ENCODE data around the gene PCED1B. TPM values are rescaled to one million over a fixed set of nuclear protein-coding genes. Genes with fewer than 3 reads are reported as not detected.

Gene PCED1B
- polyA plus RNA-seq, 1 donor (not counting 4 experiments of a cell fraction or from before 2014, with no cell fraction given) = 3.2 TPM

DNA sequence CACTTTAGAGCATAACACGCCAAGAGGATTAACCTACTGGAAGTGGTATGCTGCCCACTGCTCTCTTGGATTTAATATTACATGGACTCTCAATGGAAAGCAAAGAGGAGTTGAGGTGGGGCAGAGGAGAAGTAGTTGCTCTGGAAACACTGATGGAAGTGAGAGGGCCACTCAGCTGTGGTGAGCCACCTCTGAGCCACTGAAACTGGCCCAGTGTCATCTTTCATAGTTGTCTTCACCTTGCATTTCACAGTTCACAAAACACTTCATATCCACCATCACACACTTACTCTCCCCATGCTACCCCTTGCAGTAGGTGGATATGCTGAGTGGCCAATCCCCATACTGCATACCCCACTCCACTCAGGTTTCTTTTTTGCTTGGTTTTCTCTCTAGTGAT lies 12.2 kb upstream of the PCED1B start:
- DNase-seq (ENCODE audit: low read depth, low spot score) (no peak), FAIRE-seq (no peak)
- H3K4me2 ChIP-seq (ENCODE audit: control insufficient read depth, extremely low read depth, insufficient read depth, low read depth, low read length) = no peak overlapping the region
- no peaks in the 10 kb centered on the region for H3K79me2 ChIP-seq (ENCODE audit: control insufficient read depth, insufficient read depth, low read length)
- H3K36me3 ChIP-seq (ENCODE audit: control insufficient read depth in 2 of 2, extremely low read depth in 1 of 2, insufficient read depth in 2 of 2, low read length in 2 of 2) = no peaks in the 10 kb centered on the region
- no peaks in the 10 kb centered on the region for H3K9me3 ChIP-seq (ENCODE audit: control insufficient read depth, low read depth, low read length)
- H3K27me3 ChIP-seq (ENCODE audit: control insufficient read depth, extremely low read depth, insufficient read depth, low read length) = no peaks in the 10 kb centered on the region
- H3K9ac ChIP-seq (ENCODE audit: control insufficient read depth, extremely low read depth, insufficient read depth, low read length) = no peak overlapping the region
- no peak overlapping the region for H3K4me3 ChIP-seq (ENCODE audit: control insufficient read depth in 2 of 3, extremely low read depth in 1 of 3, insufficient read depth in 2 of 3, low read depth in 1 of 3, low read length in 3 of 3)
- no peaks in the 10 kb centered on the region for H4K20me1 ChIP-seq (ENCODE audit: control insufficient read depth, extremely low read depth, insufficient read depth, low read length)
- dilution Hi-C loops (cut with MboI; ENCODE audit: extremely low pct_ligation_motif_present, low sequenced_read_pairs) = no loop called here
- no peaks in the 10 kb centered on the region for H3K9me1 ChIP-seq (ENCODE audit: control insufficient read depth, extremely low read depth, insufficient read depth, low read length)
- no peak overlapping the region for H2AFZ ChIP-seq (ENCODE audit: control insufficient read depth, low read length)
- no peak overlapping the region for H3K27ac ChIP-seq (ENCODE audit: control insufficient read depth, insufficient read depth, low read length)
- no peaks in the 10 kb centered on the region for H3K4me1 ChIP-seq (ENCODE audit: control insufficient read depth, extremely low read depth, insufficient read depth, low read length)
- no peak for TF ChIP-seq EZH2 (IDR thresholded peaks at IDR 0.05; ENCODE audit: low read length)
- TF ChIP-seq, protein P1, sequence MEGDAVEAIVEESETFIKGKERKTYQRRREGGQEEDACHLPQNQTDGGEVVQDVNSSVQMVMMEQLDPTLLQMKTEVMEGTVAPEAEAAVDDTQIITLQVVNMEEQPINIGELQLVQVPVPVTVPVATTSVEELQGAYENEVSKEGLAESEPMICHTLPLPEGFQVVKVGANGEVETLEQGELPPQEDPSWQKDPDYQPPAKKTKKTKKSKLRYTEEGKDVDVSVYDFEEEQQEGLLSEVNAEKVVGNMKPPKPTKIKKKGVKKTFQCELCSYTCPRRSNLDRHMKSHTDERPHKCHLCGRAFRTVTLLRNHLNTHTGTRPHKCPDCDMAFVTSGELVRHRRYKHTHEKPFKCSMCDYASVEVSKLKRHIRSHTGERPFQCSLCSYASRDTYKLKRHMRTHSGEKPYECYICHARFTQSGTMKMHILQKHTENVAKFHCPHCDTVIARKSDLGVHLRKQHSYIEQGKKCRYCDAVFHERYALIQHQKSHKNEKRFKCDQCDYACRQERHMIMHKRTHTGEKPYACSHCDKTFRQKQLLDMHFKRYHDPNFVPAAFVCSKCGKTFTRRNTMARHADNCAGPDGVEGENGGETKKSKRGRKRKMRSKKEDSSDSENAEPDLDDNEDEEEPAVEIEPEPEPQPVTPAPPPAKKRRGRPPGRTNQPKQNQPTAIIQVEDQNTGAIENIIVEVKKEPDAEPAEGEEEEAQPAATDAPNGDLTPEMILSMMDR (optimal IDR thresholded peaks at IDR 0.05 in 1 of 3, IDR thresholded peaks at IDR 0.05 in 1 of 3, conservative IDR thresholded peaks at IDR 0.05 in 1 of 3; ENCODE audit: extremely low read depth in 1 of 3, insufficient read depth in 2 of 3, low read length in 3 of 3) = no peak

DNA sequence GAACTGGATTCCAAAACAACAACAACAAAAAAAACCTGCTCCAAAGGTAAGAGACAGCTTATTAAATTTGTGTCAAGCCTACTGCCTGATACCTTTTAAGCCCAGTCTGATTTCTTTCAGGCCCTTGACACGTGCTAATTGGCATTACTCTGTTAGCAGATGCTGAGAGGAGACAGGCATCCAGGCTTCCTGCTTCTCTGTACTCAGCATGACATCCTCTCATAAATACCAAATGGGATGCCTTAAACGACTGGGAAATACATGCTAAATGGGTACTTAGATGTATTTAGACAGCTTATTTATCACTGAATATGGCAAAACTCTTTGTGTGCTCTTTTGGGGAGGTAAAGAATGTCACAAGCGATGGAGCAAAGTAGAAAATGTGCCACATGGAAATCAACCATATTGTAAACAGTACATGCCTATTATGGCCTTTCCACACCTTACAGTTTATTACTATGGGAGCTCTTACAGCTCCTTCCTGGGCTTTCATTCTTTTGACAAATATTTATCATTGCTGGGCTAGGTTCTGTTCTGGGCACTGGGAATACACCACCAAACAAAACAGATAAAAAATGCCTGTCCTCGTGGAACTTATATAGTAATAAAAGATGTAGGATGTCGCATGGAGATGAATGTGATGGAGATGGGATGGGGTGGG lies 11.5 kb upstream of the PCED1B start:
- Histone ChIP-seq H3K9me3 (ENCODE audit: control insufficient read depth, low read depth, low read length) (no peaks in the 10 kb centered on the region), H3K79me2 (ENCODE audit: control insufficient read depth, insufficient read depth, low read length) (no peaks in the 10 kb centered on the region), H2AFZ (ENCODE audit: control insufficient read depth, low read length) (no peak overlapping the region), H3K4me2 (ENCODE audit: control insufficient read depth, extremely low read depth, insufficient read depth, low read depth, low read length) (no peak overlapping the region), H4K20me1 (ENCODE audit: control insufficient read depth, extremely low read depth, insufficient read depth, low read length) (no peaks in the 10 kb centered on the region), H3K9me1 (ENCODE audit: control insufficient read depth, extremely low read depth, insufficient read depth, low read length) (no peaks in the 10 kb centered on the region), H3K27ac (ENCODE audit: control insufficient read depth, insufficient read depth, low read length) (no peak overlapping the region), H3K36me3 (ENCODE audit: control insufficient read depth in 2 of 2, extremely low read depth in 1 of 2, insufficient read depth in 2 of 2, low read length in 2 of 2) (no peaks in the 10 kb centered on the region), H3K4me1 (ENCODE audit: control insufficient read depth, extremely low read depth, insufficient read depth, low read length) (no peaks in the 10 kb centered on the region), H3K4me3 (ENCODE audit: control insufficient read depth in 2 of 3, extremely low read depth in 1 of 3, insufficient read depth in 2 of 3, low read depth in 1 of 3, low read length in 3 of 3) (no peak overlapping the region), H3K27me3 (ENCODE audit: control insufficient read depth, extremely low read depth, insufficient read depth, low read length) (no peaks in the 10 kb centered on the region), H3K9ac (ENCODE audit: control insufficient read depth, extremely low read depth, insufficient read depth, low read length) (no peak overlapping the region)
- TF ChIP-seq, protein P1 (optimal IDR thresholded peaks at IDR 0.05 in 1 of 3, IDR thresholded peaks at IDR 0.05 in 1 of 3, conservative IDR thresholded peaks at IDR 0.05 in 1 of 3; ENCODE audit: extremely low read depth in 1 of 3, insufficient read depth in 2 of 3, low read length in 3 of 3) = no peak
- no peak for TF ChIP-seq EZH2 (IDR thresholded peaks at IDR 0.05; ENCODE audit: low read length)
- dilution Hi-C loops (cut with MboI; ENCODE audit: extremely low pct_ligation_motif_present, low sequenced_read_pairs) = no loop called here
- FAIRE-seq = no peak
- no peak for DNase-seq (ENCODE audit: low read depth, low spot score)

Data from keratinocyte (primary cell).